ENCODE data around the gene TIGD6.

GRCh38 chr5:149999866-150000255 lies 593 bp downstream of the TIGD6 start:
- no peak for TF ChIP-seq CTCF (IDR thresholded peaks at IDR 0.05)
- no peak for TF ChIP-seq POLR2A (IDR thresholded peaks at IDR 0.05)

Data from gastroesophageal sphincter (tissue), 3 donors.